T-helper 2 cell (primary cell): ENCODE measurements around the gene PRKG1.
"Not testable (repeated sequence)": the region's sequence is repeated elsewhere in the genome, so short reads cannot be mapped to it uniquely, and the experiment has no call there.

ENCODE experiments used
- DNase-seq, 5 experiments: peaks; one replicate each; pipeline versions ENCODE4 v3.0.0 to v3.0.0-alpha.2; 2012 to 2022

The PRKG1 gene

DNA sequence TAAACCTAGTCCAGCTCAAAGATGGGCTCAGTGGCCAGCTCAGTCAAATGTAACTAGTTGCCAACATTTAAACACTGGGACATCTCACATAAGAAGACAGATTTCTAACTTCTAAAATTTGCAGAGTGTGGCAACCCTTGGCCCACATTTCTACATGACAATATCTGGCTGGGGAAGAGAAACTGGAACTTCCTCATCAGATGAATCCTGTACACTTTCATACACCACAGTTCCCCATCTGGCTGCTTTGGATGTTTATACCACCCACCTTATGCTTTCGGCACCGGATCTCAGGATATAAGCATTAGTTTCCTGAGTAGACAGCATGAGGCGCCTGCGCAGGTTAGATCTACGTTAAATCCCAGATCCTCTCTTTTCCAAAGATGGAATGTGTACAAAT lies 199.3 kb downstream of the PRKG1 start:
- no peak for DNase-seq

DNA sequence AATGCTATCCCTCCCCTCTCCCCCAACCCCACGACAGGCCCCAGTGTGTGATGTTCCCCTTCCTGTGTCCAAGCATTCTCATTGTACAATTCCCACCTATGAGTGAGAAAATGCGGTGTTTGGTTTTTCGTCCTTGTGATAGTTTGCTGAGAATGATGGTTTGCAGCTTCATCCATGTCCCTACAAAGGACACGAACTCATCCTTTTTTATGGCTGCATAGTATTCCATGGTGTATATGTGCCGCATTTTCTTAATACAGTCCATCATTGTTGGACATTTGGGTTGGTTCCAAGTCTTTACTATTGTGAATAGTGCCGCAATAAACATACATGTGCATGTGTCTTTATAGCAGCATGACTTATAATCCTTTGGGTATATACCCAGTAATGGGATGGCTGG lies 201.8 kb downstream of the PRKG1 start:
- not testable (repeated sequence) for DNase-seq

GRCh38 chr10:51281387-51281786 lies 207.1 kb downstream of the PRKG1 start:
- DNase-seq: not testable (repeated sequence)

DNA sequence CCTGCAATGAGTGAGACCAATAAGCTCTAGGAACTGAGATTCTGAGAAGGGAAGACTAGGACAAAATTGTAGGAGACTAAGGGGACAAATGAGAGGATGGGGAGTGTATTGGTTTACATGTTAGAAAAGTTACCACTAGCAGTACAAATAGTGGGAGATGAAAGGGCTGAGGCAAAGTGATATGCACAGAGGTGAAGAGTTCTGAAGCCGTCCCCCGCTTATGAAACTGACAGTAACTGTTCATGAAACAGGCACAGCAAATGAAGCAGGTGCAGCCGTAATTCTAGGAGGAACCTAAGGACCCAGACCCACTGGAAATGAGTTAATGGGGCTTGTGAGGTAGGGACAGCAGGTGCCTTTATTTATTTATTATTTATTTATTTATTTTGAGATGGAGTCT lies 211.3 kb downstream of the PRKG1 start:
- no peak for DNase-seq

GRCh38 chr10:51288511-51288910 lies 214.2 kb downstream of the PRKG1 start:
- no peak for DNase-seq

GRCh38 chr10:51289519-51289918 lies 215.2 kb downstream of the PRKG1 start:
- DNase-seq: no peak

- DNase-seq: no peak
Observed at GRCh38 chr10:51291961-51292360, 217.7 kb downstream of the PRKG1 start.

- DNase-seq: no peak
Observed at GRCh38 chr10:51297438-51297837, 223.2 kb downstream of the PRKG1 start.

DNA sequence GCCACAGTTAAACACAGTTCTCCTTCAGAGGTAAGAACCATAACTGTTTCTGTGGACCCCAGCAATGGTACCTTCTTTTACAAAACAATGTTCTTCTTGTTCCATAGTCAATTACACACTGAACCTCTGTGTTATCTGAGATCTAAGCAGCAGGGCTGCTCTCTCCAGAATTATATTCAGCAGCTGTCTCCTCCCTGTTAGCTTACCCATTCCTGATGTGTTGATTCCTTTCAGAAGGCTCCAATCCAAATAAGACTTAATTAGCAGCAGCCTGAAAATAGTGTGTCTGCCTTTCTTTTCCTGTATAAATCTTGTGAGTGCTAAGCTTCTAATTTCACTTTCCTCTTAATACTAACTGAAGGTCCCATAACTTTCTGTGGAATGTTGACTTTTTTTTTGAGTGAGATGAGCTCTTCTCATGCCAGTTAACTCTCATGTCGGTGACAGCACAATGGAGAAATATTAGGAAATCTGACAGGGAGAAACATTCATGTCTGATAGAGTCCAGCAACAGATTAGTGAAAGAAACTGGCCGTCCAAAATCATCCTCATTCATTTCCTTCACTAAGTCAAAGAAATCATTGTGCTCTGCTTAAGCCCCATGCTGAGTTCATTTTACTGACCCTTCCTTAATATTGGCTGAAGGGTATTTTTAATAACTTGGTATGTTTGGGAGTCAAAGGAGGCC lies 226.5 kb downstream of the PRKG1 start:
- DNase-seq: no peak

DNA sequence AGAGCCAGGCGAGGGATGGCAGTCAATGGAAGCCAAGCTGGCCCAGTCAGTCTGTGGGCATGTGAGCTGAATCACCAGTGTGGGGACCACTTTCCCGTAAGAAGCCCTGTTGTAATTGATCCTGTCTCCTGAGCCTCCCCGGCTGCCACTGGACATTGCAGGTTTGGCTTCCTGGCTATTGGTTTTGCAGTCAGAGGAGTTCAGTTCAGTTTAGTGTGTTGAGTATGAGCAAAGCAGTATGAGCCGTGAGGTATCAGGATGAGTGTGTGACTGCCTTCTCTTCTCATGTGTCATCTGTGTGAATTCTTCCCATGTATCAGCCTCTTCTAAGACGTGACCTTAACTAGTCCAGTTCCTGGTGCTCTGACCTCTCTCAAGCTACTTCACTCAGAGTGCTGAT lies 227.4 kb downstream of the PRKG1 start:
- DNase-seq: no peak

DNA sequence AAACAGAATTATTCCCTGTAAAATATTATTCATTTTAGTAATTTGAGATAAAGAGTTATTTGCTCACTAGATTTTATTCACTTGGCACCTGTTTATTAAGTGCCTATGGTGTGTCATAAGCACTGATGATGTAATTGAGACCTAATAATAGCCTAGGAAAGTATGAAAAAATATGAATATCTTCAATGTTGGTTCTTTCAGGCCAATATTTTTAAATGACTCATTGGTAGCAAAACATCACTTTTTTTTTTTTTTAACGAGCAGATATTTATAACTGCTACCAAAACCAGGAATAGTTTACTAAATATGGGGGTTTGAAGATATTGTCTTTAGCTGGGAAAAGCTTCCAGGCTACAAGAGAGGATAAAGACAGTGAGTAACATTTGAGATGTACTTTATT lies 228.0 kb downstream of the PRKG1 start:
- no peak for DNase-seq

DNA sequence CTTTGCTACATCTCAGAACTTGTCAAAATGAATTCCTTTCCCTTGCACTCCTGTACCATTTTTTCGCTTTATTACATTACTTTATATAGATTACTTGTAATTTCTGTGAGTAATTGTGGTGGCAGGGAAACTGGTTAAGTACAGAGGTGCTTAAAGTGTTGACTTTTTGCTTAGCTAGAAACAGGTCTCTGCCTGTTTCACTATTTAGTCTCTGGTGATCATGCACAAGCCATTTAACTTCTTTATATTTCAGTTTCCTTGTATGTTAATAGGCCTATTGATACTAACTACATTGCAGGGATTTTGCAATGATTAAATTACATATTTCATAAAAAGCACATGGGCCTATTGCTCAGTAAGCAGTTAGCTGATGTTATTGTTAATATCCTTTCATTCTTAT lies 233.8 kb downstream of the PRKG1 start:
- DNase-seq: no peak

DNA sequence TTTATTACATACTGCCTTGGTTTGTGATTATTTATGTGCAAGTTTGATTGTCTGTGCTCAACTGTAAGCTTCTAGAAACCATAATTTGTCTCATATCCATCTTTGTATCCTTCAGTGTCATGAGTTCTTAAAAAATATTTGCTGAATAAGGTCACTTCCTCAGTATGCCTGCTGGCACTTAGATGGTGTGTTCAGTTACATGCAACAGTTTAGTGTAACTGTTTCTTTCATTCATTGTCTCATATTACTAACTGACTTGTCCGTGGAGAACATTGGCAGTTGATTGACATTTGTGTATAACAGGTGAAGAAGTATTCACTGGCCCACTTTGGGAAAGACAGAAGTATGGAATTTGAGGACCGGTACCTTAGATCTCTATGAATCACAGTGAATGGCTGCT lies 236.9 kb downstream of the PRKG1 start:
- no peak for DNase-seq

DNA sequence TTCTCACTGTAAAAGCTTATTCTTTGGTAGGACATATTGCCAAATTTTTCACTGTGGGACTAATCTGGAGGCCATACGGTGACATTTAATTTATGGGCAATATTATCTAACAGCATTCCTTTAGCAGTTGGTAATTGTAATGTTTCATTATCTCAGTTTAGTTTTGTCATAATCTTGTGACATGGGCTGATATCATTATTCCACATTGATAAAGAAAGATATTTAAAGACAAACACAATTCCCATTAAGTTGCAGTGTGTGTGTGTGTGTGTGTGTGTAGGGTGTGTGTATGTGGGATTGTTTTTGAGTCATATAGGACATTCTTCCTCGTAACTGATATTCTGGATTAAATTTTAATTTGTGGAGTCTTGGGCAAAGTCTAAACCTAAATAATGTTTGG lies 238.5 kb downstream of the PRKG1 start:
- no peak for DNase-seq

DNA sequence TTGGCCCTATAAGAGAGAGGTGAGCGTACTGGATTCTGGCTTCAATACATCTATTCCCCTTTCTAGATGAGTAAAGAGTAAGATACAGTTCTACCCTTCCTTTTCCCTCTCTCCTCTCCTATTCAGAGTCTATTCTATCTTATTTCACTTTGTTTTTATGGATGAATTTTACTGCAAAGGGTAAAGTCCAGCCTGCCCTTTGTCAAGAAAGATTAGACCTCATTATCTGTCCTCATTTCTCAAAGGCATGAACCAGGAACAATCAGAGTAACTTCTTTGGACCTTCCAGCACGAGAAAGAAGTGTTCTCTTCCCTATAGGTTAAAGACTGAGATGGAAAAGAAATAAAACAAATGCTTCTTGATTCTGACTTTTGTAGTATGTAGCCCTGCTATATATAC lies 239.0 kb downstream of the PRKG1 start:
- DNase-seq: no peak

- DNase-seq: no peak
Observed at GRCh38 chr10:51313773-51314478, 239.6 kb downstream of the PRKG1 start.

- no peak for DNase-seq
Observed at GRCh38 chr10:51314481-51314880, 240.2 kb downstream of the PRKG1 start.

GRCh38 chr10:51318399-51319172 lies 244.3 kb downstream of the PRKG1 start:
- no peak for DNase-seq

- no peak for DNase-seq
Observed at GRCh38 chr10:51319173-51319435, 244.8 kb downstream of the PRKG1 start.

DNA sequence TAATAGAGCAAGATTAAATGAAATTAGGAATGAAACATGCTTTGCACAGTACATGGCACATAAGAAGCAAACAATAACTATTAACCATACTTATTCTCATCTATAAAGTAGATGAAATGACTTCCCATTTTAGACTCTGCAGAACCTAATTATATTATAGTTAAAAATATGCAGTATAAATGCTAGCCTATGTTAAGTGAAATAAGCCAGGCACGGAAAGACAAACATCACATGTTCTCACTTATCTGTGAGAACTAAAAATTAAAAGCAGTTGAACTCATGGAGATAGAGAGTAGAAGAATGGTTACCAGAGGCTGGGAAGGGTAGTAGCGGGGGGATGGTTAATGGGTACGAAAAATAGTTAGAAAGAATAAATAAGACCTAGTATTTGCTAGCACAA lies 247.0 kb downstream of the PRKG1 start:
- no peak for DNase-seq

DNA sequence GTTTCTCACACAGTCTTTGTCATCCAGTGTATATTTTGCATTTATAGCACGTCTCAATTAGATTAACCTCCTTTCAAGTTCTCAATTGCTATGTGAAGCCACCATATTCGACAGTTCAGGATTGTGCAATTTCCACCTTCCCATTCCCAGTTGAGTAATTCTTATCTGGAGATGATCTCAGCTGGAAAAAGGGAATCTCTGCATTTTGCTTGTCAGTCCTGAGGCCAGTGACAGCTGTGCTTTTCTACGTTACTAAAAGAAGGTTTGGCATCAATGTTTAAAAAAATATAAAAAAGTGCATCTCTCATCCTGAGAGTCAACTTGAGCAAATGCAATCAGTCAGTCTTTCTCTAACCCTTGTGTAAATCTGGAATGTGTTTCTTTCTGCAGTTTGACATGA lies 247.7 kb downstream of the PRKG1 start:
- DNase-seq: no peak

- no peak for DNase-seq
Observed at GRCh38 chr10:51325649-51326048, 251.4 kb downstream of the PRKG1 start.

DNA sequence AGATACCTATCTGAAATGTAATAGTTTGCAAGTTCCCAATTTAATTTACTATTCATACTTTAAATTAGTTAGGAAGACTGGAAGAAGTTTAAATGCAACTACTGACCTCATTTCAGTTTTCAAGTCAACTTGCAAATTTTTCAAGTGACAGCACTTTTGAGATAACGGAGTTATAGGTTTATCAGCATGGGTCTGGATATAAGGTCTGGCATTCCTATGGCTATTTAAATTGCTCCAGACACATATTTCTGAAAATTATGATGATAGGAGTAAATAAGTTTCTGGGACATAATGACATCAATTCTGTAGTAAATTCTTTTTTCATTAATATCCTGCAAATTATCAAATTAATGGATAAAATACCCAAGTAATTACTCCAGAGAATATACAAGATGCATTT lies 251.9 kb downstream of the PRKG1 start:
- DNase-seq: no peak

GRCh38 chr10:51327432-51327831 lies 253.1 kb downstream of the PRKG1 start:
- no peak for DNase-seq
